DND-41 (cell line): ENCODE measurements around the gene ZBTB7B.

Experiments
- ATAC-seq: fragments of 200-7000 bp; cut with Tn5 transposase; 3 replicates; pipeline ENCODE4 v1.9.1; 2021; ENCODE audit warnings: low read depth; ENCODE audit not compliant: insufficient read depth
- DNase-seq: peaks from one replicate; pipeline ENCODE4 v3.0.0-alpha.2; 2020
- H2AFZ ChIP-seq: 2 replicates; pipeline ENCODE4 v1.6.0; 2012; ENCODE audit warnings: low read depth, low read length
- H3K27ac ChIP-seq: 2 replicates; pipeline ENCODE4 v1.5.1; 2012; ENCODE audit warnings: low read length, inconsistent platforms
- H3K27me3 ChIP-seq: fragments of 200-600 bp; sonication (generic); 2 replicates; pipeline ENCODE4 v1.6.0; 2012; ENCODE audit warnings: low read length, mild to moderate bottlenecking, inconsistent platforms; ENCODE audit not compliant: insufficient read depth, poor library complexity
- H3K36me3 ChIP-seq: 2 replicates; pipeline ENCODE4 v1.5.1; 2012; ENCODE audit warnings: low read length, inconsistent platforms; ENCODE audit not compliant: insufficient read depth
- H3K4me1 ChIP-seq: 2 replicates; pipeline ENCODE4 v1.5.1; 2012; ENCODE audit warnings: mild to moderate bottlenecking, low read length; ENCODE audit not compliant: insufficient read depth
- H3K4me2 ChIP-seq: 2 replicates; pipeline ENCODE4 v1.6.0; 2012; ENCODE audit warnings: mild to moderate bottlenecking, moderate library complexity, low read length, inconsistent platforms; ENCODE audit not compliant: insufficient read depth
- H3K4me3 ChIP-seq, 2 experiments: fragments of 200-600 bp in 1 of 2; shearing (Covaris generic) in 1 of 2; 2 replicates each; pipeline ENCODE4 v1.5.1; 2012 to 2016; ENCODE audit warnings: inconsistent platforms in 2 of 2, low read length in 2 of 2, mild to moderate bottlenecking in 2 of 2, low read depth in 1 of 2, moderate library complexity in 1 of 2
- H3K79me2 ChIP-seq: 2 replicates; pipeline ENCODE4 v1.6.0; 2012; ENCODE audit warnings: low read length, inconsistent platforms; ENCODE audit not compliant: insufficient read depth
- H3K9ac ChIP-seq: 2 replicates; pipeline ENCODE4 v1.6.0; 2012; ENCODE audit warnings: low read depth, mild to moderate bottlenecking, inconsistent platforms, low read length, moderate library complexity
- H3K9me3 ChIP-seq: 2 replicates; pipeline ENCODE4 v1.5.1; 2012; ENCODE audit warnings: low read length, moderate library complexity, mild to moderate bottlenecking, inconsistent platforms; ENCODE audit not compliant: insufficient read depth, severe bottlenecking
- H4K20me1 ChIP-seq: 2 replicates; pipeline ENCODE4 v1.6.0; 2012; ENCODE audit warnings: low read length; ENCODE audit not compliant: insufficient read depth
- EZH2 ChIP-seq: IDR thresholded peaks from 3 replicates; pipeline ENCODE4 v1.6.1; 2012; ENCODE audit warnings: borderline replicate concordance, low read depth, mild to moderate bottlenecking, moderate library complexity, low read length, inconsistent platforms; ENCODE audit not compliant: severe bottlenecking
- TF ChIP-seq, protein P1 (sequence below): IDR thresholded peaks from 2 replicates; pipeline ENCODE4 v1.5.1; 2012; ENCODE audit warnings: borderline replicate concordance, low read length, moderate library complexity, mild to moderate bottlenecking; ENCODE audit not compliant: poor library complexity, severe bottlenecking; ENCODE audit errors: extremely low read depth

The ZBTB7B gene

DNA sequence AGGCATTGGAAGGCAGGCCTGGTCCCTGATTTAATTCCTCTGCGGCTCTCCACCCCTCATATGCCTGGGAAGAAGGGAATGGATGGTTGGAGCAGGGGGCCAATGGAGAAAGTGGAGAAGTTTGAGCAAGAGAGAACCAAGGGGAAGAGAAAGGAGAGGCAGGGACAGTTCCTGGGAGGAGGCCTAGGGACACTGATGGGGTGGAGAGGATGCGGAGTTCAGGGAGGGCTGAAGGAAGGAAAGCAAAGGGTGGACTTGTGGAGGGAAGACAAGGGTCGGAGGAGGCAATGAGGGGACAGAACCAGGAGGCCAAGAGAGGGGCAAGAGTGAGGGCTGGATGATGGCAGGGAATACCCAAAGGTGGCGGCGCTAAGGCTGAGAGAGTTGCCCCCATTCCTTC lies 7.1 kb downstream of the ZBTB7B start:
- no peak overlapping the region for H3K4me2 ChIP-seq
- DNase-seq (no peak), ATAC-seq (no peak)
- peaks cover 7% of the 10 kb centered on the region; the same call in 1 of the 2 replicates for H3K4me1 ChIP-seq
- H3K9ac ChIP-seq = no peak overlapping the region
- H2AFZ ChIP-seq = no peak overlapping the region
- H3K4me3 ChIP-seq = no peak overlapping the region
- TF ChIP-seq, protein P1, sequence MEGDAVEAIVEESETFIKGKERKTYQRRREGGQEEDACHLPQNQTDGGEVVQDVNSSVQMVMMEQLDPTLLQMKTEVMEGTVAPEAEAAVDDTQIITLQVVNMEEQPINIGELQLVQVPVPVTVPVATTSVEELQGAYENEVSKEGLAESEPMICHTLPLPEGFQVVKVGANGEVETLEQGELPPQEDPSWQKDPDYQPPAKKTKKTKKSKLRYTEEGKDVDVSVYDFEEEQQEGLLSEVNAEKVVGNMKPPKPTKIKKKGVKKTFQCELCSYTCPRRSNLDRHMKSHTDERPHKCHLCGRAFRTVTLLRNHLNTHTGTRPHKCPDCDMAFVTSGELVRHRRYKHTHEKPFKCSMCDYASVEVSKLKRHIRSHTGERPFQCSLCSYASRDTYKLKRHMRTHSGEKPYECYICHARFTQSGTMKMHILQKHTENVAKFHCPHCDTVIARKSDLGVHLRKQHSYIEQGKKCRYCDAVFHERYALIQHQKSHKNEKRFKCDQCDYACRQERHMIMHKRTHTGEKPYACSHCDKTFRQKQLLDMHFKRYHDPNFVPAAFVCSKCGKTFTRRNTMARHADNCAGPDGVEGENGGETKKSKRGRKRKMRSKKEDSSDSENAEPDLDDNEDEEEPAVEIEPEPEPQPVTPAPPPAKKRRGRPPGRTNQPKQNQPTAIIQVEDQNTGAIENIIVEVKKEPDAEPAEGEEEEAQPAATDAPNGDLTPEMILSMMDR = no peak
- no peak for TF ChIP-seq EZH2
- no peaks in the 10 kb centered on the region for H3K9me3 ChIP-seq
- no peaks in the 10 kb centered on the region for H3K79me2 ChIP-seq
- H3K27me3 ChIP-seq = peaks cover 3% of the 10 kb centered on the region
- peaks cover 60% of the 10 kb centered on the region for H4K20me1 ChIP-seq
- H3K27ac ChIP-seq = no peak overlapping the region
- H3K36me3 ChIP-seq = no peaks in the 10 kb centered on the region

DNA sequence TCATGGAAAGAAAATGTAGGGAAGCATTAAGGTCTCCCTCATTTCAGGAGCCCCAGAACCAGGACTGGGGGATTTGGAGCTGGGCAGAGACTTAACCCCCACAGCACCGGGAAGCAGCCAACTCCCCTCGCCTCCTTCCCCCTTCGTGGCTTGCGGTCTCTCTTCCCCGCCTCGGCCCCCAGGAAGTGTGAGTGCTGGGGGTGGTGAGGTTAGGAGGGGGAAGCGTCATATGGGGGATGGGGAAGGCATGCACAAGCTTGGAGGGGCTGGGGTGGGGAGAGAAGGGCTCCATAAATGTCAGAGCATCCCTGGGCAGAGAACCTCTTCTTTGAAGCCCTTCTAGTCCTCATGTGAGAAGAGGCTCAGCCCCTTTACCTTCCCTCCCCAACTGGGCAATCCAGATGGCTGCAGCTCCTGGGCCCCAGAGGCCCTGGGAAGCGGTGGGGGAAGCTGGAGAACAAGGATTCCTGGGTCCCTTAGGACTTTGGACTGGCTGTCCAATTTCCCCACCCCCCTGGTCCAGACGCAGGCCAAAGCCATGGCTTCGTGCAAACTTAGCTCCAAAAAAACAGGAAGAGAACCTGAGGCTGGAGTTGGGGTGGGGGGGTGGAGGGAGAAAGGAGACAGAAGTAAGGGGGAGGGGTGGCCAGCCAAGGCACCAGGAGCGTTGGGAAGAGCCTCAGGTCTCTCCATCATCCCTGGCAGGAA lies 7.8 kb downstream of the ZBTB7B start:
- no peak overlapping the region for H3K27ac ChIP-seq
- H2AFZ ChIP-seq = no peak overlapping the region
- no peaks in the 10 kb centered on the region for H3K79me2 ChIP-seq
- no peaks in the 10 kb centered on the region for H3K36me3 ChIP-seq
- no peak overlapping the region for H3K4me3 ChIP-seq
- H3K4me1 ChIP-seq = peaks cover 7% of the 10 kb centered on the region; the same call in 1 of the 2 replicates
- ATAC-seq (peak; percentile 60), DNase-seq (peak; percentile 67)
- H3K9ac ChIP-seq = no peak overlapping the region
- H3K4me2 ChIP-seq = no peak overlapping the region
- H3K27me3 ChIP-seq = peaks cover 3% of the 10 kb centered on the region
- H3K9me3 ChIP-seq = no peaks in the 10 kb centered on the region
- H4K20me1 ChIP-seq = peaks cover 63% of the 10 kb centered on the region
- no peak for TF ChIP-seq EZH2
- TF ChIP-seq, protein P1 = no peak

DNA sequence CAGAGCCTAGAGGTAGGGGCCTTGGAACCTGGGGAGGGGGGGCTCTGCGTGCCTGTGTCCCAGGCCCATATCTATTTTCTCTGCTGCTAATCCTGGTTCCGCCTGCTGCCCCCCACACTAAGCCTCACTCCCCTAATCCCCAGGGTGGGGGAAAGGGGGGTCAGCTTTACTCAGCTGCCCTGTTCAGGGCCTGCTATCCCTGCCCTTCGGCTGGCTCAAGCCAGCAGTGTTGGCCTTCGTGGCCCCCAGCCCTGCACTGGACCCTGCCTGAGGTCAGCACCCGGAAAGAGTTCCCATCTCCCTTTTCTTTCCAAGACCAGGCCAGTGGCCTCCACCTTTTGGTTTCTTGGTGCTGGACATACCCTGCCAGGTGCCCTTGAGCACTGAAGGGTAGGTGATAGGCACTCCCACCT lies 8.4 kb downstream of the ZBTB7B start:
- no peak overlapping the region for H2AFZ ChIP-seq
- no peak overlapping the region for H3K4me2 ChIP-seq
- peaks cover 60% of the 10 kb centered on the region for H4K20me1 ChIP-seq
- no peaks in the 10 kb centered on the region for H3K79me2 ChIP-seq
- ATAC-seq (no peak), DNase-seq (no peak)
- H3K27ac ChIP-seq = no peak overlapping the region
- no peaks in the 10 kb centered on the region for H3K36me3 ChIP-seq
- H3K9ac ChIP-seq = no peak overlapping the region
- H3K9me3 ChIP-seq = no peaks in the 10 kb centered on the region
- peaks cover 7% of the 10 kb centered on the region; the same call in 1 of the 2 replicates for H3K4me1 ChIP-seq
- no peak for TF ChIP-seq EZH2
- TF ChIP-seq, protein P1 = no peak
- H3K27me3 ChIP-seq = peaks cover 5% of the 10 kb centered on the region
- no peak overlapping the region for H3K4me3 ChIP-seq
